Activated T-helper 1 cell treated with anti-CD3 and anti-CD28 coated beads, Interleukin-12 subunit alpha, Interleukin-12 subunit beta, Interleukin-2, Interleukin-4 antibody, amounts not matched to agents 30 ng/mL and 10 ng/mL and 1 ng/mL, durations not matched to agents 14 hours and 24 hours and 36 hours (primary cell): Measurements from ENCODE around the gene USP6. TPM values are rescaled to one million over a fixed set of nuclear protein-coding genes. Genes with fewer than 3 reads are reported as not detected.
"Not testable (repeated sequence)": the region's sequence is repeated elsewhere in the genome, so short reads cannot be mapped to it uniquely, and the experiment has no call there.

Experiments used
- DNase-seq: peaks from one replicate; pipeline ENCODE4 v3.0.0; 2021; ENCODE audit warnings: low spot score
- H3K27ac Mint-ChIP-seq: one replicate; pipeline ENCODE4 v1.8.0; 2021; ENCODE audit warnings: mild to moderate bottlenecking, mixed read lengths
- H3K27me3 Mint-ChIP-seq: one replicate; pipeline ENCODE4 v1.8.0; 2022; ENCODE audit warnings: mild to moderate bottlenecking, moderate library complexity, mixed read lengths; ENCODE audit not compliant: insufficient read depth
- H3K36me3 Mint-ChIP-seq: one replicate; pipeline ENCODE4 v1.8.0; 2021; ENCODE audit warnings: low read depth, mixed read lengths
- H3K4me1 Mint-ChIP-seq: one replicate; pipeline ENCODE4 v1.8.0; 2021; ENCODE audit warnings: low read depth, mixed read lengths
- H3K4me3 Mint-ChIP-seq: one replicate; pipeline ENCODE4 v1.8.0; 2021; ENCODE audit warnings: mild to moderate bottlenecking, moderate library complexity, mixed read lengths
- H3K9me3 Mint-ChIP-seq: one replicate; pipeline ENCODE4 v1.8.0; 2021; ENCODE audit warnings: mixed read lengths
- intact Hi-C: fragments of 100-400 bp; cut with micrococcal nuclease; formaldehyde crosslinking; loops from one replicate; pipeline ENCODE4 v1.15.1; 2024
- total RNA-seq: library from RNA; stranded (reverse); gene quantifications from 2 replicates; pipeline ENCODE4 v1.2.3, GENCODE V29; 2022

The USP6 gene
- total RNA-seq, 1 donor from 2014 or later, result 0.03 TPM

DNA sequence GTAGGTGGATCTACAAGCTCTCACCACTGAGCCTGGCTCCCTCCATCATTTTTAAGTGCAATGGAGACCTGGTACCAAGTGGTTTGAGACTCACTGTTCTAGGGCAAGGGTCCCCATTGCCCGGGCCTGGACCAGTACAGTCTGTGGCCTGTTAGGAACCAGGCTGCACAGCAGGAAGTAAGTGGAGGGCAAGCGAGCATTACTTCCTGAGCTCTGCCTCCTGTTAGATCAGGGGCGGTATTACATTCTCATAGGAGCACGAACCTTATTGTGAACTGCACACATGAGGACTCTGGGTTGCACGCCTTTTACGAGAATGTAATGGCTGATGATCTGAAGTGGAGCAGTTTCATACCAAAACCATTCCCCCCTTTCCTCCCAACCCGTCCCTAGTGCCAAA is 82.6 kb downstream of the USP6 start:
- DNase-seq, result no peak
- intact Hi-C loops, result loop anchor here (10.0 kb wide), 1 partner anchor 216 kb away; the partner anchor contains the start of gene NUP88
- H3K4me3 Mint-ChIP-seq, result no peak overlapping the region
- no peaks in the 10 kb centered on the region for H3K36me3 Mint-ChIP-seq
- no peak overlapping the region for H3K27ac Mint-ChIP-seq
- H3K9me3 Mint-ChIP-seq, result no peaks in the 10 kb centered on the region
- no peaks in the 10 kb centered on the region for H3K4me1 Mint-ChIP-seq
- peaks cover 2% of the 10 kb centered on the region for H3K27me3 Mint-ChIP-seq

DNA sequence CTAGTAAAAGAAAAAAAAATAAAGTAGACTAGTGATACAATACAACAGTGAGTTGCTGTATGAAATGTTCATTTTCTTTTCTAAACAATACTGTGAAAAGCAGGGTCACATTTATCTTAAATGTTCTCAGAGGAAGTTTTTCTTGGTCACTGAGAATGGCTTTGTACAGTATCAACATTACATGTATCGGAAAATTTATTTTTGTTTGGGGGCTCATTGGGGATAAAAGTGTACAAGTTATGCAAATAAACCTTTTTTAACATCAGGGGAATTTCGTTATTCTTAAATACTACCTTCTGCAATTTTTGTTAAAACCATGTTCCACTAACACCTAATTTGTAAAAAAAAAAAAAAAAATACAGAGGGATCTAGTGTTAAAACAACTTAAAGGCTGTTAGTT is 84.5 kb downstream of the USP6 start:
- peaks cover 7% of the 10 kb centered on the region for H3K4me1 Mint-ChIP-seq
- no peaks in the 10 kb centered on the region for H3K9me3 Mint-ChIP-seq
- no peaks in the 10 kb centered on the region for H3K36me3 Mint-ChIP-seq
- DNase-seq, result no peak
- peaks cover 5% of the 10 kb centered on the region for H3K27me3 Mint-ChIP-seq
- H3K4me3 Mint-ChIP-seq, result no peak overlapping the region
- intact Hi-C loops, result no loop called here
- H3K27ac Mint-ChIP-seq, result no peak overlapping the region

DNA sequence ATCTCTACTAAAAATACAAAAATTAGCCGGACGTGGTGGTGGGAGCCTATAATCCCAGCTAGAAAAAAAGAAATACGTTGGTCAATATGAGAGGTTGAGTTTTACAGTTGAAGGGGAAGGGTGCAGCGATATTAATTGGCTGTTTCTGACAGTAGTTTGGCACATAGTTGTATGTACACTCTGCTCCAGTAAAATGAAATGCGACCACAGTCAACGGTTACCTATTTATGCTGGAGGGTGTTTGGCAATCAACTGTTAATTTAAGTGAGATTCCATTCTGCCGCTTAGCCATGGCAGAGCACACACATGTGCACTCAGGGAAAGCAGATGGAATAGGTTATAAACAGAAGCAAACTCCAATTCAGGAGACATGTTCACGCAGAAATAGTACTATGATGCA is 85.2 kb downstream of the USP6 start:
- Mint-ChIP-seq H3K4me1 (peaks cover 7% of the 10 kb centered on the region), H3K27ac (no peak overlapping the region), H3K4me3 (no peak overlapping the region), H3K9me3 (no peaks in the 10 kb centered on the region), H3K27me3 (peaks cover 2% of the 10 kb centered on the region), H3K36me3 (no peaks in the 10 kb centered on the region)
- DNase-seq, result no peak
- intact Hi-C loops, result no loop called here

DNA sequence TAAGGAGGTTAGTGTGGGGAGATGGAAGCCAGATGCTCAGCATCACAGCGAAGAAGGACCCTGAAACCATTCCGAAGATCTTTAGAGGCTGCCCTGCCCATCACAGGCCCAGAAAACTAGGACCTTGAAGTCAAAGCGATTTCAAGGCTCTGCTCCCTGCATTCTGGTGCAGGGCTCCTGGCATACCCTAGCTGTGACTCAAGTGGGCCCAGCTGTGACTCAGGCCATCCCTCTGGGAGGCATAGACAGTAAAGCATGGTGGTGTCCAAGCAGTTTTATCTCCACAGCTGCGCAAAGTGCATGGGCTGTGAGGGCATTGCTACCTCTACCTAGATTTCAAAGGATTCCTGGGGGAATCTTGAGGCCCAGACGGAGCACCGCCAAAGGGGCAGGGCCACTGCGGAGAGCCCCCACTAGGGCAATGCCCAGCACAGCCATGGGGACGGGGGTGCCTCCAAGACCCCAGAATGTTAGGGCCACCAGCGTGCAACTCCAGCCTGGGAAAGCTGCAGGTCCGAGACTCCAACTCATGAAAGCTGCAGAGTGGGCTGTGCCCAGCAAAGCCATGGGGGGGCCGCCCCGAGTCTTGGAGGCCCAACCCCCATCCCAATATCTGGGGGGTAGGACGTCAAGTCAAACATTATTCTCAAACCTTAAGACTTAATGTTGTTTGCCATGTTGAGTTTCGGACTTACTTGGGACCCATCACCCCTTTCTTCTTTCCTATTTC is 87.5 kb downstream of the USP6 start:
- DNase-seq, result no peak

DNA sequence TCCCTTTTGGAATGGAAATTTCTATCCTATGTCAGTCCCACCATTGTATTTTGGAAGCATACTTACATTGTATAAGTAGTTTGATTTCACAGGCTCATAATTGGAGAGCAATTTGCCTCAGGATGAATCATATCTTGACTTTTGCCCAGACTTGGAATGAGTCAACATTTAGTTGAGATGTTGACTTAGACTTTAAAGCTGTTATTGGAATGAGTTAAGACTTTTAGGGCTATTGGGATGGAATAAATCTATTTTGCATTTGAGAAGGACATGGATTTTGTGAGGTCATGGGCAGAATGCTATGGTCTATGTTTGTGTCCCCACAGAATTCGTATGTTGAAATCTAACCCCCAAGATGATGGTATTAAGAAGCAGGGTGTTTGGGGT is 88.1 kb downstream of the USP6 start:
- intact Hi-C loops, result no loop called here
- Mint-ChIP-seq H3K27ac (no peak overlapping the region), H3K4me1 (peaks cover 7% of the 10 kb centered on the region), H3K27me3 (peaks cover 2% of the 10 kb centered on the region), H3K9me3 (no peaks in the 10 kb centered on the region), H3K36me3 (no peaks in the 10 kb centered on the region), H3K4me3 (no peak overlapping the region)
- DNase-seq, result no peak

More for the DNA sequence above, 87.5 kb downstream of the USP6 start:
- Mint-ChIP-seq H3K9me3 (no peaks in the 10 kb centered on the region), H3K27me3 (peaks cover 2% of the 10 kb centered on the region), H3K36me3 (no peaks in the 10 kb centered on the region), H3K4me1 (peaks cover 7% of the 10 kb centered on the region), H3K27ac (no peak overlapping the region), H3K4me3 (no peak overlapping the region)
- intact Hi-C loops, result no loop called here

DNA sequence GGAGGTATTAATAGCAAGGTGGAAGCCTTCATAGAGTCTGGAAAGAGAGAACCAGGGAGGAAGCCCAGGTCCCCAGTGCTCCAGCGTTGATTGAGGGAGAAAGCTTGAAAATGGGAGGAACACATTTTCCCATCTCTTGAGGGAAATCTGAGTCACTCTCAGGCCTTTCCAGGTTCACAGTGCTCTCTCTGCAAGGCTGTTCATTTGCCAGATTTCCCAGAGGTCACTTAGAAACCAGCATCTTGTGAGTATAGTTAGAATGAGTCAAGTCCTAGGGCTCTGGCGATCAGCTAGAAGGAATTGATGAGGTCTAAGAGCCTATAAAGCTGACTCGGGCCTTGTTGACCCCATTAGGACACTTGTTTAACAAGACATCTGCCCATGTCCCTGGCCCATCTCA is 93.6 kb downstream of the USP6 start:
- Mint-ChIP-seq H3K4me3 (no peak overlapping the region), H3K4me1 (no peaks in the 10 kb centered on the region), H3K9me3 (no peaks in the 10 kb centered on the region), H3K36me3 (no peaks in the 10 kb centered on the region), H3K27me3 (no peaks in the 10 kb centered on the region), H3K27ac (no peak overlapping the region)
- intact Hi-C loops, result no loop called here
- no peak for DNase-seq

- H3K27me3 Mint-ChIP-seq, result no peaks in the 10 kb centered on the region
- H3K4me1 Mint-ChIP-seq, result no peaks in the 10 kb centered on the region
- intact Hi-C loops, result no loop called here
- no peak overlapping the region for H3K4me3 Mint-ChIP-seq
- H3K27ac Mint-ChIP-seq, result no peak overlapping the region
- DNase-seq, result no peak
- H3K9me3 Mint-ChIP-seq, result no peaks in the 10 kb centered on the region
- H3K36me3 Mint-ChIP-seq, result no peaks in the 10 kb centered on the region
Observed at GRCh38 chr17:5210091-5210490, 94.3 kb downstream of the USP6 start.

DNA sequence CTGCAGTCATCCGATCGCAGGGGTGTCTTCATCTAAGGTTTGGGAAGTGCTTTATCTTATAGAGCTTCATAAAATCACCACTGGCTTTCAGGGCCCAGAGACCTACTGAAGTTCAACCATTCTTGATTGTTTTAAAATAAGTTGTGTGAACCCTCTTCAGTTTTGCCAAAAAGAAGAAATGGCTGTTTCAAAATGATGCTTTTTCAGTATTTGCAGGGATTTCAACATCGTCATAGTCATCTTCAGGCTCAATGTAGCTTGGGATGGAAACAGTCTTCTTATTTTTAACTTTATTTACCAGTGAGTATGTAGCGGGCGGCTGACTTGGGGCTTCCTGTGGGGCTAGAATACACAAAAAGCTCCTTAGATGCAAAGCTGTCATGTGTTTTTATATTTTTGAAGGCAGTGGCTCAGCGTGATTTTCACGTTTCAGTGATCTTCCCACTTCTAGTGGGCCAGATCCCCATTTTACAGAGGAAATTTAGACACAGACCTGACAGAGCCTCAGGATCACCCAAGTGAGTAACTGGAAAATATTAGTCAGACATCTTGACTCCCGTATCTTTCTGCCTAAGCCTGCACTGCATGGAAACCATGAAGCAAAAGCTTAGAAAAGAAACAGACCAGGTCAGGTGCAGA is 94.9 kb downstream of the USP6 start:
- intact Hi-C loops, result no loop called here
- no peak overlapping the region for H3K4me3 Mint-ChIP-seq
- no peak for DNase-seq
- H3K36me3 Mint-ChIP-seq, result no peaks in the 10 kb centered on the region
- H3K4me1 Mint-ChIP-seq, result no peaks in the 10 kb centered on the region
- no peak overlapping the region for H3K27ac Mint-ChIP-seq
- no peaks in the 10 kb centered on the region for H3K9me3 Mint-ChIP-seq
- no peaks in the 10 kb centered on the region for H3K27me3 Mint-ChIP-seq

DNA sequence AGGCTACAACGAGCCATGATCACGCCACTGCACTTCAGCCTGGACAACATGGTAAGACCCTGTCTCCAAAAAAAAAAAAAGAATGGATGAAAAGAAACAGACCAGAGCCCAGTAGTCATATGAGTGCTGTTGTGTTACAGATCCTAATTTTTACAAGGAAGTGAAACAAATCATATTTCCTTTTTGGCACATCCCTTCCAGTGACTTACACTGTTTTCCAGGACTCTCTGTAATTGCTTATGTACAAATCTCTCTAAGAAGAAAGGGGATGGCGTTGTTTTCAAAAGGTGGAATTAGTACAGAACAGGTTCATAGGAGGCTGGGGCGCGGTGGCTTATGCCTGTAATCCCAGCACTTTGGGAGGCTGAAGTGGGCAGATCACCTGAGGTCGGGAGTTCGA is 95.6 kb downstream of the USP6 start:
- Mint-ChIP-seq H3K4me3 (no peak overlapping the region), H3K4me1 (no peaks in the 10 kb centered on the region), H3K36me3 (no peaks in the 10 kb centered on the region), H3K27ac (no peak overlapping the region), H3K9me3 (no peaks in the 10 kb centered on the region), H3K27me3 (no peaks in the 10 kb centered on the region)
- DNase-seq, result no peak
- intact Hi-C loops, result no loop called here

DNA sequence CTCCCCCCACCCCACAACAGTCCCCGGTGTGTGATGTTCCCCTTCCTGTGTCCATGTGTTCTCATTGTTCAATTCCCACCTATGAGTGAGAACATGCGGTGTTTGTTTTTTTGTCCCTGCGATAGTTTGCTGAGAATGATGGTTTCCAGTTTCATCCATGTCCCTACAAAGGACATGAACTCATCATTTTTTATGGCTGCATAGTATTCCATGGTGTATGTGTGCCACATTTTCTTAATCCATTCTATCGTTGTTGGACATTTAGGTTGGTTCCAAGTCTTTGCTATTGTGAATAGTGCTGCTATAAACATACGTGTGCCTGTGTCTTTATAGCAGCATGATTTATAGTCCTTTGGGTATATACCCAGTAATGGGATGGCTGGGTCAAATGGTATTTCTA is 101.7 kb downstream of the USP6 start:
- H3K27me3 Mint-ChIP-seq, intact Hi-C loops, H3K9me3 Mint-ChIP-seq, H3K27ac Mint-ChIP-seq, DNase-seq, H3K4me1 Mint-ChIP-seq, H3K36me3 Mint-ChIP-seq, H3K4me3 Mint-ChIP-seq: not testable (repeated sequence)

DNA sequence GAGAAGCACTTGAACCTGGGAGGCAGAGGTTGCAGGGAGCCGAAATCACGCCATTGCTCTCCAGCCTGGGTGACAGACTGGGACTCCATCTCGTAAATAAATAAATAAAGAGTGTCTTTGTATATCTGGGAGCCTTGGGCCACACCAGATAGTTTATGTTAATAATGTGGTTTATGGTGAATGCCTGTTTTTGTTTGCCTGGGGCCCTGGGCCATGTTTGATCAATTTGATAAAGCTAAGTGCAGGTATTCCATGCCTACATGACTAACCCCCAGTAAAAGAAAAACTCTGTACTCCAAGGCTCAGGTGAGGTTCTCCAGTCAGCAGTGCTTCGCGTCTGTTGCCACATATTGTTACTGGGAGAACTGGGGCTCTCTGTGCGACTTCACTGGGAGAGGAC is 103.7 kb downstream of the USP6 start:
- Mint-ChIP-seq H3K27me3 (no peaks in the 10 kb centered on the region), H3K9me3 (no peaks in the 10 kb centered on the region), H3K27ac (no peak overlapping the region), H3K4me3 (no peak overlapping the region), H3K36me3 (no peaks in the 10 kb centered on the region), H3K4me1 (no peaks in the 10 kb centered on the region)
- DNase-seq, result no peak
- intact Hi-C loops, result no loop called here

DNA sequence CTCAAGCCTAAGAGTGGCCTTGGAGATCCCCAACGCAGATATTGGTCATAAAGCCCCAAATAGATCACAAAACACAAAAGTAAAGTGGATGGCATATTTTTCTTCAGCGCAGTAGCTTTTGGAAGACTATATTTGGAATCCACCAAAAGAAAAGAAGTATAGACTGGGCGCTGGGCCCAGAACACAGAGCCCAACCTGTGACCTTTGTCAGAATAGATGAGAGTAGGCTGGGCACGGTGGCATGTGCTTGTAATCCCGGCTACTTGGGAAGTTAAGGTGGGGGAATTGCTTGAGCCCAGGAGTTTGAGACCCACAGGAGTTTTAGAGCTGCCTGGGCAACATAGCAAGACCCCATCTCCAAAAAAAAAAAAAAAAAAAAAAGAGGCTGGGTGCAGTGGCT is 104.2 kb downstream of the USP6 start:
- H3K9me3 Mint-ChIP-seq, result no peaks in the 10 kb centered on the region
- no peaks in the 10 kb centered on the region for H3K4me1 Mint-ChIP-seq
- no peaks in the 10 kb centered on the region for H3K27me3 Mint-ChIP-seq
- no peaks in the 10 kb centered on the region for H3K36me3 Mint-ChIP-seq
- intact Hi-C loops, result no loop called here
- no peak for DNase-seq
- no peak overlapping the region for H3K27ac Mint-ChIP-seq
- H3K4me3 Mint-ChIP-seq, result no peak overlapping the region

DNA sequence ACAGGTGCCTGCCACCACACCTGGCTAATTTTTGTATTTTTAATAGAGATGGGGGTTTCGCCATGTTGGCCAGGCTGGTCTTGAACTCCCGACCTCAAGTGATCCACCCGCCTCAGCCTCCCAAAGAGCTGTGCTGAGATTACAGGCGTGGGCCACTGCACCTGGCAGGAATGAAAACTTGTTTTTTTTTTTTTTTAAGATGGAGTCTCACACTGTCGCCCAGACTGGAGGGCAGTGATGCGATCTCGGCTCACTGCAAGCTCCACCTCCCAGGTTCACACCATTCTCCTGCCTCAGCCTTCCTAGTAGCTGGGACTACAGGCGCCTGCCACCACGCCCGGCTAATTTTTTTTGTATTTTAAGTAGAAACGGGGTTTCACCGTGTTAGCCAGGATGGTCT is 106.1 kb downstream of the USP6 start:
- H3K36me3 Mint-ChIP-seq, H3K27me3 Mint-ChIP-seq, H3K27ac Mint-ChIP-seq, H3K9me3 Mint-ChIP-seq, DNase-seq, intact Hi-C loops, H3K4me1 Mint-ChIP-seq, H3K4me3 Mint-ChIP-seq: not testable (repeated sequence)
